ENCODE data around the gene GATAD2A. TPM values are rescaled to one million over a fixed set of nuclear protein-coding genes. Genes with fewer than 3 reads are reported as not detected.

GATAD2A gene
- total and polyA plus RNA-seq, 9 of the 15 experiments (the other 6 are each of a cell fraction or from before 2014, with no cell fraction given), result 2.4 to 226 (median 44.2) TPM

DNA sequence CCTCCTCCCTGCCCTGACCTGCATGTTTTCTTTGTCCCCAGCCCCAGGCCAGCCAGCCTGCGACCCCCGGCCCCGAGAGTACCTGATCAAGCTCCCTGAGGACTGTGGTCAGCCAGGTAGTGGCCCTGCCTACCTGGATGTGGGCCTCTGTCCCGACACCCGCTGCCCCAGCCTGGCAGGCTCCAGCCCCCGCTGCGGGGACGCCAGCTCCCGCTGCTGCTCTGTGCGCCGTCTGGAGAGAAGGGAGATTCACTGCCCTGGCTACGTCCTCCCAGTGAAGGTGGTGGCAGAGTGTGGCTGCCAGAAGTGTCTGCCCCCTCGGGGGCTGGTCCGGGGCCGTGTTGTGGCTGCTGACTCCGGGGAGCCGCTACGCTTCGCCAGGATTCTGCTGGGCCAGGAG lies 138.2 kb downstream of the GATAD2A start:
- Histone ChIP-seq H3K4me2 (ENCODE audit: insufficient read depth, low read length) (no peak overlapping the region), H4K20me1 (replicated peaks; ENCODE audit: control insufficient read depth, insufficient read depth, low read length) (no peaks in the 10 kb centered on the region), H3K9me1 (ENCODE audit: control insufficient read depth, insufficient read depth, low read length) (no peaks in the 10 kb centered on the region), H3K27ac (ENCODE audit: extremely low read depth, low read depth, low read length) (no peak overlapping the region), H3K9me3 (replicated peaks; ENCODE audit: control insufficient read depth, insufficient read depth, low read depth, low read length) (no peaks in the 10 kb centered on the region; the same call in 1 of the 2 replicates), H3K9ac (ENCODE audit: insufficient read depth in 1 of 2, low read depth in 2 of 2, low read length in 2 of 2) (no peak overlapping the region), H3K79me2 (ENCODE audit: control insufficient read depth, insufficient read depth, low read length) (no peaks in the 10 kb centered on the region), H2AFZ (ENCODE audit: low read depth, low read length) (no peak overlapping the region), H3K4me1 (replicated peaks in 1 of 2; ENCODE audit: control insufficient read depth in 2 of 2, insufficient read depth in 2 of 2, low read length in 2 of 2) (peaks cover 2 to 68% of the 10 kb centered on the region in 2 experiments; a peak in 2 of 5 replicates), H3K27me3 (ENCODE audit: control insufficient read depth in 2 of 2, insufficient read depth in 2 of 2, low read length in 2 of 2) (peaks cover 3 to 23% of the 10 kb centered on the region in 2 experiments; a peak in 3 of 5 replicates), H3K36me3 (ENCODE audit: control insufficient read depth, insufficient read depth, low read length) (no peaks in the 10 kb centered on the region), H3K4me3 (no peak overlapping the region)
- in situ Hi-C loops (cut with MboI) (loop anchor here (25.0 kb wide), 1 partner anchor 94 kb away; the partner anchor contains the start of genes GMIP and LPAR2), intact Hi-C loops (cut with micrococcal nuclease) (no loop called here)
- ATAC-seq, result no peak
- DNase-seq (ENCODE audit: extremely low read depth in 1 of 4, low spot score in 3 of 4), result no peak
- POLR2A ChIA-PET, result interaction anchor here (0.6 to 0.8 kb wide), 2 partner anchors 12 to 343 kb away, joined by 3 to 6 read pairs; no protein-coding TSS in a partner anchor
- CTCF ChIA-PET (ENCODE audit: low intra/inter-chr PET ratio), result no interaction called here
- BruUV-seq (replicated peaks), result no TSS peak
- WGBS (ENCODE audit: insufficient coverage, low coverage, missing lambda C conversion rate), result 34% methylated on average over 19 of the region's 19 CpGs
- FAIRE-seq, result no peak
- TF ChIP-seq, protein P1, sequence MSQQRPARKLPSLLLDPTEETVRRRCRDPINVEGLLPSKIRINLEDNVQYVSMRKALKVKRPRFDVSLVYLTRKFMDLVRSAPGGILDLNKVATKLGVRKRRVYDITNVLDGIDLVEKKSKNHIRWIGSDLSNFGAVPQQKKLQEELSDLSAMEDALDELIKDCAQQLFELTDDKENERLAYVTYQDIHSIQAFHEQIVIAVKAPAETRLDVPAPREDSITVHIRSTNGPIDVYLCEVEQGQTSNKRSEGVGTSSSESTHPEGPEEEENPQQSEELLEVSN (IDR thresholded peaks at IDR 0.05; ENCODE audit: borderline replicate concordance in 1 of 2, extremely low read depth in 1 of 2, insufficient read depth in 1 of 2, insufficient read length in 1 of 2, low read depth in 1 of 2, low read length in 1 of 2, poor library complexity in 1 of 2, severe bottlenecking in 1 of 2), result no peak
- TF ChIP-seq, protein P2, sequence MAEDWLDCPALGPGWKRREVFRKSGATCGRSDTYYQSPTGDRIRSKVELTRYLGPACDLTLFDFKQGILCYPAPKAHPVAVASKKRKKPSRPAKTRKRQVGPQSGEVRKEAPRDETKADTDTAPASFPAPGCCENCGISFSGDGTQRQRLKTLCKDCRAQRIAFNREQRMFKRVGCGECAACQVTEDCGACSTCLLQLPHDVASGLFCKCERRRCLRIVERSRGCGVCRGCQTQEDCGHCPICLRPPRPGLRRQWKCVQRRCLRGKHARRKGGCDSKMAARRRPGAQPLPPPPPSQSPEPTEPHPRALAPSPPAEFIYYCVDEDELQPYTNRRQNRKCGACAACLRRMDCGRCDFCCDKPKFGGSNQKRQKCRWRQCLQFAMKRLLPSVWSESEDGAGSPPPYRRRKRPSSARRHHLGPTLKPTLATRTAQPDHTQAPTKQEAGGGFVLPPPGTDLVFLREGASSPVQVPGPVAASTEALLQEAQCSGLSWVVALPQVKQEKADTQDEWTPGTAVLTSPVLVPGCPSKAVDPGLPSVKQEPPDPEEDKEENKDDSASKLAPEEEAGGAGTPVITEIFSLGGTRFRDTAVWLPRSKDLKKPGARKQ (CRISPR knock-in tag; IDR thresholded peaks at IDR 0.05), result no peak
- TF ChIP-seq HDAC3 (IDR thresholded peaks at IDR 0.05; ENCODE audit: borderline replicate concordance, partially characterized antibody) (no peak), ZNF586 (CRISPR knock-in tag; conservative IDR thresholded peaks at IDR 0.05) (no peak), YBX1 (IDR thresholded peaks at IDR 0.05) (no peak), MYNN (IDR thresholded peaks at IDR 0.05) (no peak), MYNN (CRISPR knock-in tag; IDR thresholded peaks at IDR 0.05) (no peak), ARHGAP35 (IDR thresholded peaks at IDR 0.05; ENCODE audit: partially characterized antibody) (no peak), FOXK2 (conservative IDR thresholded peaks at IDR 0.05 in 1 of 2, IDR thresholded peaks at IDR 0.05 in 1 of 2; ENCODE audit: low read depth in 2 of 2) (no peak), KLF13 (tag; IDR thresholded peaks at IDR 0.05; ENCODE audit: borderline replicate concordance, low read depth) (no peak)
- TF ChIP-seq, protein P3, sequence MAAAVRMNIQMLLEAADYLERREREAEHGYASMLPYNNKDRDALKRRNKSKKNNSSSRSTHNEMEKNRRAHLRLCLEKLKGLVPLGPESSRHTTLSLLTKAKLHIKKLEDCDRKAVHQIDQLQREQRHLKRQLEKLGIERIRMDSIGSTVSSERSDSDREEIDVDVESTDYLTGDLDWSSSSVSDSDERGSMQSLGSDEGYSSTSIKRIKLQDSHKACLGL (CRISPR knock-in tag; IDR thresholded peaks at IDR 0.05; ENCODE audit: borderline replicate concordance, poor library complexity, severe bottlenecking), result no peak
